Lower leg skin (tissue), 4 donors: ENCODE measurements around the gene GIT2. TPM values are rescaled to one million over a fixed set of nuclear protein-coding genes. Genes with fewer than 3 reads are reported as not detected.

ENCODE experiments used
- DNase-seq, 2 donors: peaks; one replicate each; pipeline ENCODE4 v3.0.0-alpha.2; 2019; ENCODE audit warnings: low spot score in 2 of 2
- H3K4me3 ChIP-seq: fragments of 200-600 bp; sonication (generic); 2 replicates; pipeline ENCODE4 v1.5.1; 2017; ENCODE audit warnings: mild to moderate bottlenecking, low read depth; ENCODE audit not compliant: poor library complexity, severe bottlenecking
- CTCF ChIP-seq, 3 donors: fragments of 450-650 bp; IDR thresholded peaks; one replicate each; pipeline ENCODE4 v1.5.1; 2016; ENCODE audit warnings: antibody characterized with exemption in 3 of 3, mild to moderate bottlenecking in 3 of 3, moderate library complexity in 2 of 3
- POLR2A ChIP-seq, 2 donors: fragments of 450-650 bp; IDR thresholded peaks; one replicate each; pipeline ENCODE4 v1.6.1; 2016 to 2017; ENCODE audit warnings: antibody characterized with exemption in 2 of 2, mild to moderate bottlenecking in 1 of 2, moderate library complexity in 1 of 2
- WGBS, 2 donors: methylation state at CpG; one replicate each; pipeline ENCODE4 v1.1.5; 2018; 5-methylcytosine and 5-hydroxymethylcytosine counted together
- intact Hi-C: fragments of 100-400 bp; cut with DNase I; formaldehyde crosslinking; loops from one replicate; pipeline ENCODE4 v1.15.0; 2023; ENCODE audit warnings: low total_unique reads
- total RNA-seq, 4 donors: library from RNA; depleted of rRNA; stranded (reverse); fragments of >200 nt; gene quantifications; one replicate each; pipeline ENCODE4 v1.1.0, GENCODE V29; 2016

Gene GIT2
- total RNA-seq, 4 donors from 2014 or later = 25.2 to 31.8 (median 28.5) TPM

DNA sequence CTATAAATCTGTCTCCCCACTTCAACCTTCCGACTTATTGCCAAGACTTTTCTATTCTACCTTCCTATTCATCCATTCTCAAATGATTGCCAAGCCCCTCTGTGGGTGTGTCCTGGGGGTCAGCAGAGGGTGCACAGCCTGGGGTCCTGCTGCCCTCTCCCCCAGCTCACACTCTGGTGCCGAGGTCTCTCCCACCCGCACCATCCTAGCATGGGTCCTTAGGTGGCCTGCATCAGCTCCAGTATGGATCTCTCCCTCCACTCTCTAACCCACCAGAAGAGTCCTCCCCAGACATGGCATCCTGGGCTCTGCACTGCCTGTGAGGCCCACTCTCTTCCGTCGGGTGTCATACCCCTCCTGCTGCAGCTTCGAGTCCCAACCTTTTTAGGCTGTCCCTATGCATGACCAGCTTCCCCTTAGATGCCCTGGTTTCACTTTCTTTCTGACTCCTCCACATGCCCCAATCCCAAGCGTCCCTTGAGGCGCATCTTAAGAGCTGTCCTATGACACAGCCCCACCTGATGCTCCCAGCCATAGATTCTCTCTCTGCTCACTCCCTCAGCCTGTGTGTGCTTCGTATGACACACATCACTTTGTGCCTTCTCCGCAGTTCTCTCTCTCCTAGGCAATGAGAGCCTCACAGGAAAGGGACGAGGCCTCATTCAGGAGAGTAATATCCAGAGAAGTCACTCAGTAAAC, 43.9 kb downstream of the GIT2 start:
- H3K4me3 ChIP-seq = no peak overlapping the region
- no peak for TF ChIP-seq CTCF (IDR thresholded peaks at IDR 0.05)
- no peak for TF ChIP-seq POLR2A (IDR thresholded peaks at IDR 0.05)
- no peak for DNase-seq
- intact Hi-C loops = no loop called here
- 87 to 93% methylated on average over 11 of the region's 11 CpGs for WGBS, 2 donors

DNA sequence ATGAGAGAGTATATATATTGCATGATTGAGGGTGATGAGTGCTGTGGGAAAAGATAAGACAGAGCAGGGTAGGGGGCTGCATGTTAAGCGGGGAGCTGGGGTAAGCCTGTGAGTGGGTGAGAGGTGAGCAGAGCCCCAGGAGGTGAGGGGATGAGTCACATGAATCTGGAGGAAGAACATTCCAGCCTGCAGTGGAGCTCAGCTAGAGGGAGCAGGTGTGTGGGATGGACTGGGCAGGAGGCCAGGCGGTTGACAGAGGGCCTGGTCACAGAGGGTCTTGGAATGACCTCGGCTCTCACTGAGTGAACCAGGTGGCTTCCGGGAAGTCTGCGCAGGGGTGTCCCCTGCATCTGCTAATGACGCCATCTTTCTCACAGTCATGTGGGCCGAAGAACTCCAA, 44.4 kb downstream of the GIT2 start:
- intact Hi-C loops = no loop called here
- no peak for DNase-seq
- 80 to 91% methylated on average over 7 of the region's 7 CpGs for whole genome bisulfite sequencing, 2 donors
- no peak for TF ChIP-seq POLR2A (IDR thresholded peaks at IDR 0.05)
- TF ChIP-seq CTCF (IDR thresholded peaks at IDR 0.05) = no peak
- H3K4me3 ChIP-seq = no peak overlapping the region

DNA sequence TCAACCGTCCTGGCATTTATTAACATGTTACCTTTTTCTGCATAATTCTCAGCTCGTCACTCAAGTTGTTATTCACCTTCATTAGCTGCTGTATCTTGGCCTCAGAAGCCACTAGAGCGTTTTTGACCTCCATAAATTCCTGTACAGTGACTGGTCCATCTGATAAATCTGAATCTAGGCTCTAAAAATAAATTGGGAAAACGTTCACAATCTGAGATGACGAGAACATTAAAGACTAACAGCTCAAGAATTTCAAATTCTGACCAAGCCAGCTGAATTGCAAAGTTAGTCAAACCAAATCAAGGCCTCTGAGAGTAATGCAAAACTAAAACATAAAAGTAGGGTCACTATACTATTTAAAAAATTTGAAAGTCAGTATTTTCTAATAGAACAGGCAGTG, 45.0 kb downstream of the GIT2 start:
- intact Hi-C loops = no loop called here

DNA sequence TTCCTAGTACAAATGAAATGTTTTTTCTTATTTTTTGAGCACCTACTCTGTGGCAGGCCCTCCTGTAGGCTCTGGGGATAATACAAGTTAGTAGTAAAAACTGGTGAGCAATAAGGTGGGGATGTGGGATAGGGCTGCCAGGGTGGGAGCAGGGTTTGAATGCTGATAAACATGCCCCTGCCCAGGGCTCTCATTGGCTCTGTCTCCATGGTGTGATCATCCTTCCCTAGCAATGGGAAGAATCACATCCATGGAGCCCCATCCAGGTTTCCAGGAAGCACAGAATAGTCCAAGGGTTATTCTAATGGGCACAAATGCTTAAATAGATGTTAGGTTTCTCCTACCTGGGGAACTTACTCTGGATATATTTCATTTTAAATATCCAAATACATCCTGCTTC, 45.5 kb downstream of the GIT2 start:
- intact Hi-C loops = no loop called here
- no peak for TF ChIP-seq POLR2A (IDR thresholded peaks at IDR 0.05)
- no peak for TF ChIP-seq CTCF (IDR thresholded peaks at IDR 0.05)
- DNase-seq = no peak
- H3K4me3 ChIP-seq = no peak overlapping the region

More for the DNA sequence above, 45.0 kb downstream of the GIT2 start:
- DNase-seq = no peak
- H3K4me3 ChIP-seq = no peak overlapping the region
- 77 to 78% methylated on average over 5 of the region's 5 CpGs for WGBS, 2 donors
- TF ChIP-seq CTCF (IDR thresholded peaks at IDR 0.05) = no peak
- TF ChIP-seq POLR2A (IDR thresholded peaks at IDR 0.05) = no peak

DNA sequence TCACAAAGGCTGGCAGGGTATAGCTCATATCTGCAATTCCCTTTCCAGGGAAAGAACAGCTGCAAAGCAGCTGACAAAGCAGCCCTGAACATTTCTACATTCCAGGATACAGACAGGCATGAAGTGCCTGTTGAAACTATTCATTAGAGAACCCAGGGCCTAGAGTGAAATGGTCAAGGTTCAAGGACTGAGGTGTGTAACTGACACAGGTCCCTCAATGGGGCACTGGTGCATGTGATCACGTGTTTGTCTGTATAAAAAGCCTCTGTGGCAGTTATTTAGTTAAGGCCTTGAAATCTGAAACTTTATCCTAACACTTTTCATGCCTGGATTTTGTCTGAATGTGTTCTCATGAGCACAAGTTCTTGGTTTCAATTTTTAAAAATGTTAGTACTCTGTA, 47.1 kb downstream of the GIT2 start:
- 61 to 66% methylated on average over 1 of the region's 1 CpG for WGBS, 2 donors
- no peak for DNase-seq
- H3K4me3 ChIP-seq = no peak overlapping the region
- intact Hi-C loops = no loop called here
- no peak for TF ChIP-seq POLR2A (IDR thresholded peaks at IDR 0.05)
- TF ChIP-seq CTCF (IDR thresholded peaks at IDR 0.05) = no peak

- H3K4me3 ChIP-seq = no peak overlapping the region
- no peak for TF ChIP-seq POLR2A (IDR thresholded peaks at IDR 0.05)
- TF ChIP-seq CTCF (IDR thresholded peaks at IDR 0.05) = no peak
- no peak for DNase-seq
- intact Hi-C loops = no loop called here
- WGBS, 2 donors = 80 to 83% methylated on average over 4 of the region's 4 CpGs
Observed at GRCh38 chr12:109948368-109948767, 47.8 kb downstream of the GIT2 start.
